MCF 10A (cell line): ENCODE results near the gene C1GALT1. TPM values are rescaled to one million over a fixed set of nuclear protein-coding genes. Genes with fewer than 3 reads are reported as not detected.

Experiments used
- BruUV-seq: library from RNA; stranded (reverse); fragments of 400-500 nt; replicated peaks from 2 replicates; lab custom pipeline; 2021; lab: Mats Ljungman, UMichigan
- CTCF ChIA-PET: fragments of 300-600 bp; sonication (Branson Sonifier 250); formaldehyde crosslinking; extraction: SDS; loops from one replicate; lab custom pipeline; 2021; ENCODE audit warnings: antibody characterized with exemption, inconsistent platforms; lab: Yijun Ruan, JAX
- POLR2A ChIA-PET: fragments of 300-600, 350-650 bp; sonication (Branson Sonifier 250); formaldehyde crosslinking; extraction: SDS; loops from one replicate; lab custom pipeline; 2020; ENCODE audit warnings: antibody characterized with exemption, inconsistent platforms; lab: Yijun Ruan, JAX
- DNase-seq: peaks from one replicate; pipeline ENCODE4 v3.0.0-alpha.2; 2018; ENCODE audit not compliant: unreplicated experiment
- H3K27ac Mint-ChIP-seq: one replicate; pipeline ENCODE4 v1.8.0; 2022; ENCODE audit warnings: mild to moderate bottlenecking, low read depth, mixed read lengths; ENCODE audit not compliant: unreplicated experiment
- H3K27me3 Mint-ChIP-seq: one replicate; pipeline ENCODE4 v1.8.0; 2022; ENCODE audit warnings: mixed read lengths; ENCODE audit not compliant: insufficient read depth, unreplicated experiment
- H3K36me3 Mint-ChIP-seq: one replicate; pipeline ENCODE4 v1.8.0; 2022; ENCODE audit warnings: mild to moderate bottlenecking, moderate library complexity, mixed read lengths; ENCODE audit not compliant: insufficient read depth, unreplicated experiment
- H3K4me1 Mint-ChIP-seq: one replicate; pipeline ENCODE4 v1.8.0; 2022; ENCODE audit warnings: mixed read lengths; ENCODE audit not compliant: insufficient read depth, unreplicated experiment
- H3K4me3 Mint-ChIP-seq: one replicate; pipeline ENCODE4 v1.8.0; 2022; ENCODE audit warnings: mild to moderate bottlenecking, moderate library complexity, mixed read lengths; ENCODE audit not compliant: unreplicated experiment
- H3K9me3 Mint-ChIP-seq: one replicate; pipeline ENCODE4 v1.8.0; 2022; ENCODE audit warnings: mixed read lengths; ENCODE audit not compliant: unreplicated experiment
- CTCF ChIP-seq: fragments of 200-600 bp; IDR thresholded peaks from one replicate; pipeline ENCODE4 v1.8.0; 2022; ENCODE audit warnings: antibody characterized with exemption, mild to moderate bottlenecking; ENCODE audit not compliant: unreplicated experiment
- intact Hi-C: fragments of 100-400 bp; cut with micrococcal nuclease; formaldehyde crosslinking; loops from 2 replicates; pipeline ENCODE4 v1.14.1; 2022
- total RNA-seq: library from RNA; stranded (reverse); gene quantifications from 2 replicates; pipeline ENCODE4 v1.2.3, GENCODE V29; 2022

The C1GALT1 gene
- total RNA-seq, 1 experiment from 2014 or later = 30.9 TPM

GRCh38 chr7:7271094-7271874 is 88.9 kb downstream of the C1GALT1 start:
- ChIA-PET POLR2A (interaction anchor here (0.6 to 1.2 kb wide), 3 partner anchors 9 to 89 kb away, joined by 3 read pairs; partner anchors contain the start of gene C1GALT1), CTCF (interaction anchor here (0.6 to 0.7 kb wide), 2 partner anchors 919 to 1806 kb away, joined by 3 read pairs; no protein-coding TSS in a partner anchor)

GRCh38 chr7:7272294-7272693 is 90.0 kb downstream of the C1GALT1 start:
- ChIA-PET CTCF (interaction anchor here (0.6 to 2.1 kb wide), 2 partner anchors 98 to 169 kb away, joined by 3 to 5 read pairs; no protein-coding TSS in a partner anchor), POLR2A (interaction anchor here (1.2 kb wide), 1 partner anchor 9 kb away, joined by 4 read pairs; no protein-coding TSS in a partner anchor)
- no peak overlapping the region for H3K4me3 Mint-ChIP-seq
- no peak overlapping the region for H3K27ac Mint-ChIP-seq
- H3K36me3 Mint-ChIP-seq = no peaks in the 10 kb centered on the region
- no peaks in the 10 kb centered on the region for H3K27me3 Mint-ChIP-seq
- BruUV-seq = no TSS peak
- no peak for DNase-seq
- peaks cover 15% of the 10 kb centered on the region for H3K4me1 Mint-ChIP-seq
- H3K9me3 Mint-ChIP-seq = no peaks in the 10 kb centered on the region
- intact Hi-C loops = no loop called here
- TF ChIP-seq CTCF = no peak

More at GRCh38 chr7:7271094-7271874, 88.9 kb downstream of the C1GALT1 start:
- no TSS peak for BruUV-seq
- no peaks in the 10 kb centered on the region for H3K27me3 Mint-ChIP-seq
- no peaks in the 10 kb centered on the region for H3K9me3 Mint-ChIP-seq
- no peak overlapping the region for H3K4me3 Mint-ChIP-seq
- DNase-seq = no peak
- no peak overlapping the region for H3K27ac Mint-ChIP-seq
- no peak for TF ChIP-seq CTCF
- H3K36me3 Mint-ChIP-seq = no peaks in the 10 kb centered on the region
- intact Hi-C loops = no loop called here
- peaks cover 11% of the 10 kb centered on the region for H3K4me1 Mint-ChIP-seq

GRCh38 chr7:7274782-7275181 is 92.4 kb downstream of the C1GALT1 start:
- ChIA-PET POLR2A (no interaction called here), CTCF (interaction anchor here (1.2 kb wide), 1 partner anchor 169 kb away, joined by 3 read pairs; no protein-coding TSS in a partner anchor)
- Mint-ChIP-seq H3K27me3 (no peaks in the 10 kb centered on the region), H3K4me1 (peaks cover 15% of the 10 kb centered on the region), H3K27ac (no peak overlapping the region), H3K4me3 (no peak overlapping the region), H3K9me3 (no peaks in the 10 kb centered on the region), H3K36me3 (no peaks in the 10 kb centered on the region)
- TF ChIP-seq CTCF = no peak
- BruUV-seq = no TSS peak
- intact Hi-C loops = no loop called here
- peak; percentile 28 for DNase-seq

GRCh38 chr7:7276161-7276560 is 93.8 kb downstream of the C1GALT1 start:
- Mint-ChIP-seq H3K27me3 (no peaks in the 10 kb centered on the region), H3K9me3 (no peaks in the 10 kb centered on the region), H3K4me3 (no peak overlapping the region), H3K36me3 (no peaks in the 10 kb centered on the region), H3K27ac (no peak overlapping the region), H3K4me1 (peaks cover 9% of the 10 kb centered on the region)
- no peak for TF ChIP-seq CTCF
- BruUV-seq = no TSS peak
- intact Hi-C loops = no loop called here
- POLR2A ChIA-PET = interaction anchor here (1.1 kb wide), 1 partner anchor 29 kb away, joined by 3 read pairs; no protein-coding TSS in a partner anchor
- CTCF ChIA-PET = no interaction called here
- DNase-seq = no peak
